Activated B cell treated with CpG ODN at 0.5 μM for 24 hours (primary cell): ENCODE results near the gene TMEM260. TPM values are rescaled to one million over a fixed set of nuclear protein-coding genes. Genes with fewer than 3 reads are reported as not detected.

Experiments
- ATAC-seq: fragments of 200-7000 bp; cut with Tn5 transposase; one replicate; pipeline ENCODE4 v1.10.0; 2021; ENCODE audit warnings: low read depth, mild to moderate bottlenecking, moderate library complexity
- CTCF ChIA-PET: fragments of 350-600 bp; sonication (Branson Sonifier 250); formaldehyde crosslinking; loops from one replicate; lab custom pipeline; 2021; ENCODE audit warnings: antibody characterized with exemption; lab: Charles Lee
- POLR2A ChIA-PET: fragments of 350-600 bp; sonication (Branson Sonifier 250); formaldehyde crosslinking; loops from one replicate; lab custom pipeline; 2021; ENCODE audit warnings: antibody characterized with exemption; lab: Charles Lee
- DNase-seq: peaks from one replicate; pipeline ENCODE4 v3.0.0; 2022
- H3K27ac Mint-ChIP-seq: one replicate; pipeline ENCODE4 v1.8.0; 2020; ENCODE audit warnings: mixed read lengths
- H3K27me3 Mint-ChIP-seq: one replicate; pipeline ENCODE4 v1.8.0; 2021; ENCODE audit warnings: mixed read lengths
- H3K36me3 Mint-ChIP-seq: one replicate; pipeline ENCODE4 v1.8.0; 2021; ENCODE audit warnings: low read depth, mixed read lengths
- H3K4me1 Mint-ChIP-seq: one replicate; pipeline ENCODE4 v1.8.0; 2021; ENCODE audit warnings: mixed read lengths
- H3K4me3 Mint-ChIP-seq: one replicate; pipeline ENCODE4 v1.8.0; 2020; ENCODE audit warnings: mild to moderate bottlenecking, mixed read lengths
- H3K9me3 Mint-ChIP-seq: one replicate; pipeline ENCODE4 v1.8.0; 2020; ENCODE audit warnings: mixed read lengths
- CTCF ChIP-seq: fragments of 200-600 bp; IDR thresholded peaks from one replicate; pipeline ENCODE4 v1.8.0; 2022; ENCODE audit warnings: antibody characterized with exemption, mild to moderate bottlenecking
- intact Hi-C: fragments of 100-400 bp; cut with micrococcal nuclease; formaldehyde crosslinking; loops from one replicate; pipeline ENCODE4 v1.15.1; 2024
- total RNA-seq: library from RNA; stranded (reverse); gene quantifications from 2 replicates; pipeline ENCODE4 v1.2.3, GENCODE V29; 2022

The TMEM260 gene
- total RNA-seq = 22.0 and 24.7 TPM in 2 replicates

DNA sequence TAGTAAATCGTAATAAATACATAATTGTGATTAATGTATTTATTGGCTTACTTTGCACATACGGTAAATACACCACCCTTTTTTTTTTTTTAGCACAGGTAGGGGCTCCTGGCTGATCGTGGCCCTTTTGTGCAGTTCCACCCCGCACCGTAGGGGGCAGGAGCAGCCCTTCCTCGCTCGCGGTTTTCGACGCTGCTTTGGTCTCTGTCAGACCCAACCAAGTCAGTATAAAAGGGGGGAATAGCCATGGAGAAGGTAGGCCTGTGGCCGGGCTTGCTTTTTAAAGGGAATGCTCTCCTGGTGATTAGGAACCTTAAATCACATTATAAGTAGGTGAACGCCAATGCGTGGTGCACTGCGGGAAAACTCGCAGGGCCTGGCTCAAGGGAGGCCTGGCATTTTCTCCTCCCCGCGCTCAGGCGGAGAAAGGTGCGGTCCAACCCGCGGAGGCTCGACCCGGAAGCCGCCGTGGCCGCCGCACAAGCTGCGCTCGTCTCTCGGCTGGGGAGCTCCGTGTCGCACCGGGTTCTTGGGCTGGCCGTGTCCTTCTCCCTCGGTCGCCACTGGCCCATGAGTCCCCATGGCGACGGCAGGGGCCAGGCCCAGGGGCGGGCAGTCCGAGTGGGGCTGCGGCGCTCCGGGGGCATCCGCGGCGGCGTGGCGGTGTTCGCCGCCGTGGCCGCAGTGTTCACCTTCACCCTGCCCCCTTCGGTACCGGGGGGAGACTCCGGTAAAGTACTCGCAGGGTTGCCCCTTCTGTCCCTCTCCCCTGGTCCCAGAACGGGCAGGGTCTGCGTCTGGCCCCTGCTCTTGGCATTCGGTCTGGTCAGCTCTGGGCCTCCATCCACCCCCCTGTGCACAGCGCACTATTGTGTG, at the start of gene TMEM260:
Gene TMEM260 (plus strand): TSS at position 454 of the 876 bp plus-strand sequence. CDS start 117 bp downstream, at position 571.
- TF ChIP-seq CTCF = peak; percentile 78
- Mint-ChIP-seq H3K9me3 (no peaks in the 10 kb centered on the region), H3K36me3 (peaks cover 8% of the 10 kb centered on the region), H3K4me3 (peak within 1 kb of the TSS; percentile 90), H3K4me1 (peaks cover 35% of the 10 kb centered on the region), H3K27me3 (no peaks in the 10 kb centered on the region), H3K27ac (peak within 1 kb of the TSS; percentile 96)
- DNase-seq (peak; percentile 87), ATAC-seq (peak; percentile 94)
- CTCF ChIA-PET = no interaction called here
- intact Hi-C loops = loop anchor here (1.0 to 5.0 kb wide), 6 partner anchors 87 to 1167 kb away; partner anchors contain the start of genes AP5M1, ATG14, EXOC5 and KTN1
- POLR2A ChIA-PET = interaction anchor here (0.6 to 3.2 kb wide), 10 partner anchors 11 to 1722 kb away, joined by 3 to 16 read pairs (median 4); partner anchors contain the start of genes AP5M1, EXOC5, NAA30 and PELI2

GRCh38 chr14:56532546-56532945, 47.1 kb upstream of the TMEM260 start:
- no peak for ATAC-seq
- Mint-ChIP-seq H3K27me3 (peaks cover 5% of the 10 kb centered on the region), H3K4me1 (no peaks in the 10 kb centered on the region), H3K36me3 (no peaks in the 10 kb centered on the region), H3K27ac (no peak overlapping the region), H3K4me3 (no peak overlapping the region), H3K9me3 (no peaks in the 10 kb centered on the region)
- ChIA-PET CTCF (no interaction called here), POLR2A (interaction anchor here (1.7 kb wide), 1 partner anchor 47 kb away, joined by 5 read pairs; the partner anchor contains the start of gene TMEM260)
- no peak for DNase-seq
- intact Hi-C loops = no loop called here
- TF ChIP-seq CTCF = no peak

DNA sequence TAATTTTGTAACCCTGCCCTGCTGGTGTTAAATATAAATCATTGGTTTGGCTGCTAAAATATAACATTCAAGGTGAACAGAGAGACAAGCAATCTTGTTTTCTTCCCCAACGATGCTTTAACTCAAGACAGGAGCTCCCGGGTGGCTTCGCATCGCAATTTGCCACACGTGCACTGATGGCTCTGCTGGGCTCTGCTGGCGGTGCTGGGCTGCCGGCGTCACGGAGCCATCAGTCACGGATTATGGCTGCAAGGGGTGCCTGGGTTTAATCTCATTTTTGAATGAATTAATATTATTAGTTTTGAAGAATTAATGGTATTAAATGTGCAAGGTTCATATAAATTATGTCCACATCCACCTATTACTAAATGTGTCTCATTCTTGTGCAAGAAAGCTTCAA, 44.9 kb upstream of the TMEM260 start:
- intact Hi-C loops = no loop called here
- no peaks in the 10 kb centered on the region for H3K9me3 Mint-ChIP-seq
- peaks cover 7% of the 10 kb centered on the region for H3K27me3 Mint-ChIP-seq
- H3K4me1 Mint-ChIP-seq = no peaks in the 10 kb centered on the region
- H3K36me3 Mint-ChIP-seq = no peaks in the 10 kb centered on the region
- ATAC-seq = no peak
- CTCF ChIA-PET = no interaction called here
- no peak overlapping the region for H3K4me3 Mint-ChIP-seq
- no peak for DNase-seq
- no peak for TF ChIP-seq CTCF
- no peak overlapping the region for H3K27ac Mint-ChIP-seq
- POLR2A ChIA-PET = no interaction called here

- DNase-seq (no peak), ATAC-seq (no peak)
- CTCF ChIA-PET = no interaction called here
- H3K9me3 Mint-ChIP-seq = no peaks in the 10 kb centered on the region
- no peak for TF ChIP-seq CTCF
- POLR2A ChIA-PET = no interaction called here
- intact Hi-C loops = no loop called here
- no peak overlapping the region for H3K27ac Mint-ChIP-seq
- no peak overlapping the region for H3K4me3 Mint-ChIP-seq
- H3K36me3 Mint-ChIP-seq = no peaks in the 10 kb centered on the region
- H3K27me3 Mint-ChIP-seq = peaks cover 5% of the 10 kb centered on the region
- H3K4me1 Mint-ChIP-seq = no peaks in the 10 kb centered on the region
Observed at GRCh38 chr14:56539862-56540261, 39.7 kb upstream of the TMEM260 start.

- H3K36me3 Mint-ChIP-seq = no peaks in the 10 kb centered on the region
- H3K27ac Mint-ChIP-seq = no peak overlapping the region
- intact Hi-C loops = no loop called here
- H3K9me3 Mint-ChIP-seq = no peaks in the 10 kb centered on the region
- no peaks in the 10 kb centered on the region for H3K4me1 Mint-ChIP-seq
- H3K4me3 Mint-ChIP-seq = no peak overlapping the region
- POLR2A ChIA-PET = no interaction called here
- TF ChIP-seq CTCF = no peak
- CTCF ChIA-PET = no interaction called here
- peaks cover 4% of the 10 kb centered on the region for H3K27me3 Mint-ChIP-seq
- no peak for ATAC-seq
- DNase-seq = no peak
Observed at GRCh38 chr14:56543436-56543835, 36.2 kb upstream of the TMEM260 start.
